ENCODE results near the gene CCL15.

DNA sequence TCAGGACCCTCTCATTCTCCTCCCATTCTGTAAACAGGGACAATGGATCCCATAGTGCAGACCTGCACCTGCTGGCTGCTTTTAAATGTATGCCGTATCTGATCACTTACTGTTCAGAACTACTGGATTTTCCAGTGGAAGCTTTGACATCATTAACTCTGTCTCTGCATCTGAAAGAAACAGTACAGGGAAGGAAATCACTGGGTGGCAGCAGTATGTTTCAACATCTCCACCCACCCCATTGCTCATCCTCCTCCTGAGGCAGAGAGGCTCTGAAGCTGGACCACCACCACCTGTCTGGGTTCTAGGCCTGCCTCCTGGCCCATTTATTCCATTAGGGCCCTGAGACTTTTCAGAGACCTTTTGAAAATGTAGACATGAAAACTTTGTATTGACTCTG is 2.6 kb downstream of the CCL15 start:
- TF ChIP-seq, protein P1, sequence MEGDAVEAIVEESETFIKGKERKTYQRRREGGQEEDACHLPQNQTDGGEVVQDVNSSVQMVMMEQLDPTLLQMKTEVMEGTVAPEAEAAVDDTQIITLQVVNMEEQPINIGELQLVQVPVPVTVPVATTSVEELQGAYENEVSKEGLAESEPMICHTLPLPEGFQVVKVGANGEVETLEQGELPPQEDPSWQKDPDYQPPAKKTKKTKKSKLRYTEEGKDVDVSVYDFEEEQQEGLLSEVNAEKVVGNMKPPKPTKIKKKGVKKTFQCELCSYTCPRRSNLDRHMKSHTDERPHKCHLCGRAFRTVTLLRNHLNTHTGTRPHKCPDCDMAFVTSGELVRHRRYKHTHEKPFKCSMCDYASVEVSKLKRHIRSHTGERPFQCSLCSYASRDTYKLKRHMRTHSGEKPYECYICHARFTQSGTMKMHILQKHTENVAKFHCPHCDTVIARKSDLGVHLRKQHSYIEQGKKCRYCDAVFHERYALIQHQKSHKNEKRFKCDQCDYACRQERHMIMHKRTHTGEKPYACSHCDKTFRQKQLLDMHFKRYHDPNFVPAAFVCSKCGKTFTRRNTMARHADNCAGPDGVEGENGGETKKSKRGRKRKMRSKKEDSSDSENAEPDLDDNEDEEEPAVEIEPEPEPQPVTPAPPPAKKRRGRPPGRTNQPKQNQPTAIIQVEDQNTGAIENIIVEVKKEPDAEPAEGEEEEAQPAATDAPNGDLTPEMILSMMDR (IDR thresholded peaks at IDR 0.05 in 8 of 11, conservative IDR thresholded peaks at IDR 0.05 in 3 of 11) = no peak
- no peak for TF ChIP-seq POLR2AphosphoS5 (IDR thresholded peaks at IDR 0.05)
- TF ChIP-seq POLR2A (IDR thresholded peaks at IDR 0.05) = no peak
